ENCODE data around the gene EFCAB7.

DNA sequence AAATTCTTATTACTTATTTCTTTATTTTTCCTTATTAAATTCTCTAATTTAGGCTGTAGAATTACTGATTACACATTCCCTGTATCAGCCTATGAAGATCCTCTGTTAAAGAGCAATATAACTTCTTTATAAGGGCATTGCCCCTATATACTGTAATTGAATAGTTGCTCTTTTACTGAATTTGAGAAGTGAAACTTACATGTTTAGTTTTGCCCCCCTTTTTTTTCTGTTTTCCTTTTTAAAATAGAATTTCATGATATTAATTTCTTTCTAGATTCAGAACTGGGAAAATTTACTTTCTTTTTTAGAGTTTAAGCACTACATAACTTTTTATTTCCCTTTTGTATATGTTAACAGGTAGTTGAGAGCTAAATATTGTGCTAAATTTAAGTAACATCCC lies 40.4 kb downstream of the EFCAB7 start:
- TF ChIP-seq ZNF561 (tag by site-specific recombination; IDR thresholded peaks at IDR 0.05; ENCODE audit: borderline replicate concordance) (no peak), ZXDB (tag by site-specific recombination; IDR thresholded peaks at IDR 0.05) (no peak), ZNF280C (tag by site-specific recombination; IDR thresholded peaks at IDR 0.05) (no peak), KLF9 (tag by site-specific recombination; IDR thresholded peaks at IDR 0.05; ENCODE audit: low read depth) (no peak), ZNF18 (tag by site-specific recombination; IDR thresholded peaks at IDR 0.05) (no peak), ZNF707 (tag by site-specific recombination; IDR thresholded peaks at IDR 0.05) (no peak), PRDM4 (tag by site-specific recombination; IDR thresholded peaks at IDR 0.05) (no peak), TCF7L2 (IDR thresholded peaks at IDR 0.05; ENCODE audit: borderline replicate concordance, low read depth, low read length) (no peak), ZNF837 (tag by site-specific recombination; IDR thresholded peaks at IDR 0.05) (no peak), ZBTB17 (tag by site-specific recombination; IDR thresholded peaks at IDR 0.05) (no peak), ZNF175 (tag by site-specific recombination; IDR thresholded peaks at IDR 0.05) (no peak)
- TF ChIP-seq, protein P1, sequence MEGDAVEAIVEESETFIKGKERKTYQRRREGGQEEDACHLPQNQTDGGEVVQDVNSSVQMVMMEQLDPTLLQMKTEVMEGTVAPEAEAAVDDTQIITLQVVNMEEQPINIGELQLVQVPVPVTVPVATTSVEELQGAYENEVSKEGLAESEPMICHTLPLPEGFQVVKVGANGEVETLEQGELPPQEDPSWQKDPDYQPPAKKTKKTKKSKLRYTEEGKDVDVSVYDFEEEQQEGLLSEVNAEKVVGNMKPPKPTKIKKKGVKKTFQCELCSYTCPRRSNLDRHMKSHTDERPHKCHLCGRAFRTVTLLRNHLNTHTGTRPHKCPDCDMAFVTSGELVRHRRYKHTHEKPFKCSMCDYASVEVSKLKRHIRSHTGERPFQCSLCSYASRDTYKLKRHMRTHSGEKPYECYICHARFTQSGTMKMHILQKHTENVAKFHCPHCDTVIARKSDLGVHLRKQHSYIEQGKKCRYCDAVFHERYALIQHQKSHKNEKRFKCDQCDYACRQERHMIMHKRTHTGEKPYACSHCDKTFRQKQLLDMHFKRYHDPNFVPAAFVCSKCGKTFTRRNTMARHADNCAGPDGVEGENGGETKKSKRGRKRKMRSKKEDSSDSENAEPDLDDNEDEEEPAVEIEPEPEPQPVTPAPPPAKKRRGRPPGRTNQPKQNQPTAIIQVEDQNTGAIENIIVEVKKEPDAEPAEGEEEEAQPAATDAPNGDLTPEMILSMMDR (tag by site-specific recombination; IDR thresholded peaks at IDR 0.05) = no peak
